Measurements from ENCODE around the gene JAKMIP1. TPM values are rescaled to one million over a fixed set of nuclear protein-coding genes. Genes with fewer than 3 reads are reported as not detected.

The JAKMIP1 gene
- polyA plus RNA-seq, 1 donor from 2014 or later: 15.3 TPM

DNA sequence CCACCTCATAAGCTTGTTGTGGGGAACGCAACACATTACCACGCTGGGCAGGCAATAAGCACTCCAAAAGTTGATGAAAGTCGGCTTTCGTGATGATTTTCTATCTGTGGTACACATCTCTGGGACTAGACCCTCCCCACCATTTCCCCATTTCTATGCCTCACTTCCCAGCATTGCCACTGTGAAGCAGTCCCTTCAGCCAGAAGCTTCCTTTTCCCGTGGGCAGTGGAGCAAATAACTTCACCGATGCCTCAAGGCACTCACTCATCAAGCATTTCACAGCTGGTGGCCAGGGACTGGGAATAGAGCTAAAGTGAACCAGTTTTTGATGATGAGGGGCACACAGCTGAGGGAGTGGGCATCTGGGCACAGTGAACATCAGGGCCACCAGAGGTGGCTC, 201.0 kb downstream of the JAKMIP1 start:
- no peaks in the 10 kb centered on the region for H3K9me3 ChIP-seq (ENCODE audit: low read length)
- H3K4me3 ChIP-seq (ENCODE audit: low read length): no peak overlapping the region
- no peaks in the 10 kb centered on the region for H3F3A ChIP-seq (ENCODE audit: insufficient read depth, low read length, poor library complexity, severe bottlenecking)
- no peaks in the 10 kb centered on the region for H3K9me2 ChIP-seq (ENCODE audit: insufficient read depth, low read length)
- no peak overlapping the region for H3K27ac ChIP-seq (ENCODE audit: low read length)
- no peaks in the 10 kb centered on the region for H3K27me3 ChIP-seq (ENCODE audit: insufficient read depth, low read depth, low read length)
- H3K4me2 ChIP-seq (ENCODE audit: low read length): no peak overlapping the region
- H3K9ac ChIP-seq (ENCODE audit: low read length): no peak overlapping the region
- H3K36me3 ChIP-seq (ENCODE audit: insufficient read depth, low read length): no peaks in the 10 kb centered on the region
- TF ChIP-seq POLR2AphosphoS5 (IDR thresholded peaks at IDR 0.05): no peak
- no peak for TF ChIP-seq MXI1 (conservative IDR thresholded peaks at IDR 0.05; ENCODE audit: poor library complexity, severe bottlenecking)
- no peak for TF ChIP-seq TAF1 (IDR thresholded peaks at IDR 0.05; ENCODE audit: low read depth)
- TF ChIP-seq, protein P1, sequence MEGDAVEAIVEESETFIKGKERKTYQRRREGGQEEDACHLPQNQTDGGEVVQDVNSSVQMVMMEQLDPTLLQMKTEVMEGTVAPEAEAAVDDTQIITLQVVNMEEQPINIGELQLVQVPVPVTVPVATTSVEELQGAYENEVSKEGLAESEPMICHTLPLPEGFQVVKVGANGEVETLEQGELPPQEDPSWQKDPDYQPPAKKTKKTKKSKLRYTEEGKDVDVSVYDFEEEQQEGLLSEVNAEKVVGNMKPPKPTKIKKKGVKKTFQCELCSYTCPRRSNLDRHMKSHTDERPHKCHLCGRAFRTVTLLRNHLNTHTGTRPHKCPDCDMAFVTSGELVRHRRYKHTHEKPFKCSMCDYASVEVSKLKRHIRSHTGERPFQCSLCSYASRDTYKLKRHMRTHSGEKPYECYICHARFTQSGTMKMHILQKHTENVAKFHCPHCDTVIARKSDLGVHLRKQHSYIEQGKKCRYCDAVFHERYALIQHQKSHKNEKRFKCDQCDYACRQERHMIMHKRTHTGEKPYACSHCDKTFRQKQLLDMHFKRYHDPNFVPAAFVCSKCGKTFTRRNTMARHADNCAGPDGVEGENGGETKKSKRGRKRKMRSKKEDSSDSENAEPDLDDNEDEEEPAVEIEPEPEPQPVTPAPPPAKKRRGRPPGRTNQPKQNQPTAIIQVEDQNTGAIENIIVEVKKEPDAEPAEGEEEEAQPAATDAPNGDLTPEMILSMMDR (IDR thresholded peaks at IDR 0.05; ENCODE audit: poor library complexity, severe bottlenecking): no peak
- TF ChIP-seq, protein P2, sequence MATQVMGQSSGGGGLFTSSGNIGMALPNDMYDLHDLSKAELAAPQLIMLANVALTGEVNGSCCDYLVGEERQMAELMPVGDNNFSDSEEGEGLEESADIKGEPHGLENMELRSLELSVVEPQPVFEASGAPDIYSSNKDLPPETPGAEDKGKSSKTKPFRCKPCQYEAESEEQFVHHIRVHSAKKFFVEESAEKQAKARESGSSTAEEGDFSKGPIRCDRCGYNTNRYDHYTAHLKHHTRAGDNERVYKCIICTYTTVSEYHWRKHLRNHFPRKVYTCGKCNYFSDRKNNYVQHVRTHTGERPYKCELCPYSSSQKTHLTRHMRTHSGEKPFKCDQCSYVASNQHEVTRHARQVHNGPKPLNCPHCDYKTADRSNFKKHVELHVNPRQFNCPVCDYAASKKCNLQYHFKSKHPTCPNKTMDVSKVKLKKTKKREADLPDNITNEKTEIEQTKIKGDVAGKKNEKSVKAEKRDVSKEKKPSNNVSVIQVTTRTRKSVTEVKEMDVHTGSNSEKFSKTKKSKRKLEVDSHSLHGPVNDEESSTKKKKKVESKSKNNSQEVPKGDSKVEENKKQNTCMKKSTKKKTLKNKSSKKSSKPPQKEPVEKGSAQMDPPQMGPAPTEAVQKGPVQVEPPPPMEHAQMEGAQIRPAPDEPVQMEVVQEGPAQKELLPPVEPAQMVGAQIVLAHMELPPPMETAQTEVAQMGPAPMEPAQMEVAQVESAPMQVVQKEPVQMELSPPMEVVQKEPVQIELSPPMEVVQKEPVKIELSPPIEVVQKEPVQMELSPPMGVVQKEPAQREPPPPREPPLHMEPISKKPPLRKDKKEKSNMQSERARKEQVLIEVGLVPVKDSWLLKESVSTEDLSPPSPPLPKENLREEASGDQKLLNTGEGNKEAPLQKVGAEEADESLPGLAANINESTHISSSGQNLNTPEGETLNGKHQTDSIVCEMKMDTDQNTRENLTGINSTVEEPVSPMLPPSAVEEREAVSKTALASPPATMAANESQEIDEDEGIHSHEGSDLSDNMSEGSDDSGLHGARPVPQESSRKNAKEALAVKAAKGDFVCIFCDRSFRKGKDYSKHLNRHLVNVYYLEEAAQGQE (IDR thresholded peaks at IDR 0.05; ENCODE audit: borderline replicate concordance): no peak
- TF ChIP-seq SMC3 (conservative IDR thresholded peaks at IDR 0.05; ENCODE audit: poor library complexity): no peak
- TF ChIP-seq EP300 (conservative IDR thresholded peaks at IDR 0.05; ENCODE audit: poor library complexity, severe bottlenecking): no peak
- no peaks in the 10 kb centered on the region for H3K79me2 ChIP-seq (replicated peaks; ENCODE audit: insufficient read depth, low read length)
- H4K20me1 ChIP-seq (ENCODE audit: insufficient read depth): no peaks in the 10 kb centered on the region
- no peak overlapping the region for H2AFZ ChIP-seq (ENCODE audit: low read depth, low read length)

DNA sequence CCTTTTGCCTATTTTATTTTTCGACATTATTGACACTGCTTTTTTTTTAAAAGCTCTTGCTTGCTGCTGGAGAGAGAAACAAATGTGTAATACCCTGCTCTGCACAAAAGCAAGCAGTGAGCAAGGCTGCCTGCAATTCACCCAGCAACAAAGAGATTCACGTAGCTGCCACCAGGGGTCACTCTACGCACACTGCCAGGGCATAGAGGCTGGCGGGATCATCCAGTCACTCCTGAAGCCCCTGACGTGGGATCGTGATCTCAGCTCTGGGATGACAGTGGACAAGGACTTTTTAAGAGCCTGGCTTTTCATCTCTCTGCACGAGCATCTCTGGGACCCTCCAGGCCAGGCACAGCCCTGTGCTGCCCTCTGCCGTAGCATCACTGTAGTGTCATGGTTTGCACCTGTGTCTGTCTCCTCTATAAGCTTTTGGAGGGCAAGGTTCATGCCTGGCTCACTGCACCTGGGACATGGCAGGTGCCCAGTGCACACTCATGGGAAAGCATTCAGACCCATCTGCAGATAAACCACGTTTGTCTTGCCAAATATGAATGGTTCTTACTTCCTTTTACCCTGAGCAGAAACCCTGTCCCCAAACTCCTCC, 201.9 kb downstream of the JAKMIP1 start:
- no peaks in the 10 kb centered on the region for H3K27me3 ChIP-seq (ENCODE audit: insufficient read depth, low read depth, low read length)
- TF ChIP-seq, protein P1 (IDR thresholded peaks at IDR 0.05; ENCODE audit: poor library complexity, severe bottlenecking): peak; percentile 99
- TF ChIP-seq EZH2 (IDR thresholded peaks at IDR 0.05; ENCODE audit: borderline replicate concordance, insufficient read depth, low read length, poor library complexity, severe bottlenecking) (no peak), SMC3 (conservative IDR thresholded peaks at IDR 0.05; ENCODE audit: poor library complexity) (peak; percentile 96), EP300 (conservative IDR thresholded peaks at IDR 0.05; ENCODE audit: poor library complexity, severe bottlenecking) (peak; percentile 24), RAD21 (conservative IDR thresholded peaks at IDR 0.05) (peak; percentile 98), POLR2AphosphoS5 (IDR thresholded peaks at IDR 0.05) (no peak)
- TF ChIP-seq, protein P2 (IDR thresholded peaks at IDR 0.05; ENCODE audit: borderline replicate concordance): no peak
- peak overlapping the region; percentile 27 for H3K9ac ChIP-seq (ENCODE audit: low read length)
- H3K79me2 ChIP-seq (replicated peaks; ENCODE audit: insufficient read depth, low read length): no peaks in the 10 kb centered on the region
- no peak overlapping the region for H3K4me2 ChIP-seq (ENCODE audit: low read length)
- H2AFZ ChIP-seq (ENCODE audit: low read depth, low read length): no peak overlapping the region
- H4K20me1 ChIP-seq (ENCODE audit: insufficient read depth): no peaks in the 10 kb centered on the region
- H3K27ac ChIP-seq (ENCODE audit: low read length): no peak overlapping the region
- H3K9me3 ChIP-seq (ENCODE audit: low read length): no peaks in the 10 kb centered on the region
- no peaks in the 10 kb centered on the region for H3K36me3 ChIP-seq (ENCODE audit: insufficient read depth, low read length)
- H3K4me3 ChIP-seq (ENCODE audit: low read length): no peak overlapping the region
- no peaks in the 10 kb centered on the region for H3F3A ChIP-seq (ENCODE audit: insufficient read depth, low read length, poor library complexity, severe bottlenecking)
- no peaks in the 10 kb centered on the region for H3K9me2 ChIP-seq (ENCODE audit: insufficient read depth, low read length)

Data from neural cell (in vitro differentiated cells).